DOHH2 (cell line): Measurements from ENCODE around the gene RRP1B.

Experiments used
- EZH2phosphoT487 ChIP-seq: fragments of 200-600 bp; sonication (generic); IDR thresholded peaks from 2 replicates; pipeline ENCODE4 v1.6.1; 2017; ENCODE audit warnings: borderline replicate concordance, mild to moderate bottlenecking, antibody characterized with exemption, low read length, moderate library complexity, mixed read lengths
- TF ChIP-seq, protein P1 (sequence below): fragments of 200-600 bp; sonication (generic); IDR thresholded peaks from one replicate; pipeline ENCODE4 v1.5.1; 2014; ENCODE audit warnings: antibody characterized with exemption, mild to moderate bottlenecking, low read depth, low read length; ENCODE audit not compliant: poor library complexity, severe bottlenecking

DNA sequence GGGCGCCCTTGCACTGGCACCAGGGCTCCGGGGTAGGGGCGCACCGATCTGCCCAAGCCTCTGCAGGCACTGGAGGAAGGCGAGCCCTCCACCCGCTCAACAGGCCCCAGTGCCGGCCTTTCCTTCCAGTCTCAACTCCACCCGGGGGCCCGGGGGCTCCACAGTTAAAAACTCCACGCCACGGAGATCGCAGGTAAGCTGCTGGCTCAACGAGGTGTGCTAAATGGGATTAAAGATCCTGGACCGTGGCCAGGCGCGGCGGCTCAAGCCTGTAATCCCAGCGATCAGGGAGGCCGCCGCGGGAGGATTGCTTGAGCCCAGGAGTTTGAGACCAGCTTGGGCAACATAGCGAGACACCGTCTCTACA, 608 bp upstream of the RRP1B start:
- TF ChIP-seq, protein P1, sequence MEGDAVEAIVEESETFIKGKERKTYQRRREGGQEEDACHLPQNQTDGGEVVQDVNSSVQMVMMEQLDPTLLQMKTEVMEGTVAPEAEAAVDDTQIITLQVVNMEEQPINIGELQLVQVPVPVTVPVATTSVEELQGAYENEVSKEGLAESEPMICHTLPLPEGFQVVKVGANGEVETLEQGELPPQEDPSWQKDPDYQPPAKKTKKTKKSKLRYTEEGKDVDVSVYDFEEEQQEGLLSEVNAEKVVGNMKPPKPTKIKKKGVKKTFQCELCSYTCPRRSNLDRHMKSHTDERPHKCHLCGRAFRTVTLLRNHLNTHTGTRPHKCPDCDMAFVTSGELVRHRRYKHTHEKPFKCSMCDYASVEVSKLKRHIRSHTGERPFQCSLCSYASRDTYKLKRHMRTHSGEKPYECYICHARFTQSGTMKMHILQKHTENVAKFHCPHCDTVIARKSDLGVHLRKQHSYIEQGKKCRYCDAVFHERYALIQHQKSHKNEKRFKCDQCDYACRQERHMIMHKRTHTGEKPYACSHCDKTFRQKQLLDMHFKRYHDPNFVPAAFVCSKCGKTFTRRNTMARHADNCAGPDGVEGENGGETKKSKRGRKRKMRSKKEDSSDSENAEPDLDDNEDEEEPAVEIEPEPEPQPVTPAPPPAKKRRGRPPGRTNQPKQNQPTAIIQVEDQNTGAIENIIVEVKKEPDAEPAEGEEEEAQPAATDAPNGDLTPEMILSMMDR, result no peak
- no peak for TF ChIP-seq EZH2phosphoT487
